ENCODE data around the gene ZBTB21. TPM values are rescaled to one million over a fixed set of nuclear protein-coding genes. Genes with fewer than 3 reads are reported as not detected.

ZBTB21 gene
- total and polyA plus RNA-seq, 9 of the 15 experiments (the other 6 are each of a cell fraction or from before 2014, with no cell fraction given) = 2.2 to 15.2 (median 8.7) TPM

- no peaks in the 10 kb centered on the region for H3K79me2 ChIP-seq (ENCODE audit: control insufficient read depth, insufficient read depth, low read length)
- H3K4me2 ChIP-seq (ENCODE audit: insufficient read depth, low read length) = no peak overlapping the region
- in situ Hi-C loops (cut with MboI) = no loop called here
- ChIA-PET CTCF (ENCODE audit: low intra/inter-chr PET ratio) (no interaction called here), POLR2A (interaction anchor here (0.6 to 0.7 kb wide), 2 partner anchors 32 to 91 kb away, joined by 3 to 4 read pairs; no protein-coding TSS in a partner anchor)
- no peak overlapping the region for H3K27ac ChIP-seq (ENCODE audit: extremely low read depth, low read depth, low read length)
- DNase-seq (ENCODE audit: extremely low read depth in 1 of 4, low spot score in 3 of 4) (no peak), ATAC-seq (no peak), FAIRE-seq (no peak)
- no peaks in the 10 kb centered on the region for H3K9me1 ChIP-seq (ENCODE audit: control insufficient read depth, insufficient read depth, low read length)
- H3K9me3 ChIP-seq (replicated peaks; ENCODE audit: control insufficient read depth, insufficient read depth, low read depth, low read length) = no peaks in the 10 kb centered on the region
- H3K36me3 ChIP-seq (ENCODE audit: control insufficient read depth, insufficient read depth, low read length) = no peaks in the 10 kb centered on the region
- H3K27me3 ChIP-seq (ENCODE audit: control insufficient read depth in 2 of 2, insufficient read depth in 2 of 2, low read length in 2 of 2) = peaks cover 29 to 70% of the 10 kb centered on the region in 2 experiments
- H3K4me3 ChIP-seq = no peak overlapping the region
- no peak overlapping the region for H3K9ac ChIP-seq (ENCODE audit: insufficient read depth in 1 of 2, low read depth in 2 of 2, low read length in 2 of 2)
- intact Hi-C loops (cut with micrococcal nuclease) = no loop called here
- BruUV-seq (replicated peaks) = no TSS peak
- 5% methylated on average over 20 of the region's 20 CpGs for WGBS (ENCODE audit: insufficient coverage, low coverage, missing lambda C conversion rate)
- H4K20me1 ChIP-seq (replicated peaks; ENCODE audit: control insufficient read depth, insufficient read depth, low read length) = no peaks in the 10 kb centered on the region
- peaks cover 0 to 6% of the 10 kb centered on the region in 2 experiments; a peak in 3 of 5 replicates for H3K4me1 ChIP-seq (replicated peaks in 1 of 2; ENCODE audit: control insufficient read depth in 2 of 2, insufficient read depth in 2 of 2, low read length in 2 of 2)
- no peak overlapping the region for H2AFZ ChIP-seq (ENCODE audit: low read depth, low read length)
- TF ChIP-seq JUND (IDR thresholded peaks at IDR 0.05; ENCODE audit: borderline replicate concordance, low read depth, low read length) (no peak), JUND (tag; IDR thresholded peaks at IDR 0.05; ENCODE audit: borderline replicate concordance, low read depth, low read length) (no peak), PURB (CRISPR knock-in tag; IDR thresholded peaks at IDR 0.05; ENCODE audit: low read depth) (no peak), TAF15 (IDR thresholded peaks at IDR 0.05; ENCODE audit: low read depth, low read length) (no peak), ZNF263 (CRISPR knock-in tag; IDR thresholded peaks at IDR 0.05; ENCODE audit: borderline replicate concordance) (peak; percentile 49; the same call in 1 of the 2 replicates), SMARCE1 (IDR thresholded peaks at IDR 0.05) (no peak), SPI1 (IDR thresholded peaks at IDR 0.05; ENCODE audit: borderline replicate concordance, low read depth, low read length) (peak; percentile 50; the same call in 1 of the 2 replicates), ASH1L (IDR thresholded peaks at IDR 0.05; ENCODE audit: borderline replicate concordance, low read depth, partially characterized antibody) (no peak)
- TF ChIP-seq, protein P1, sequence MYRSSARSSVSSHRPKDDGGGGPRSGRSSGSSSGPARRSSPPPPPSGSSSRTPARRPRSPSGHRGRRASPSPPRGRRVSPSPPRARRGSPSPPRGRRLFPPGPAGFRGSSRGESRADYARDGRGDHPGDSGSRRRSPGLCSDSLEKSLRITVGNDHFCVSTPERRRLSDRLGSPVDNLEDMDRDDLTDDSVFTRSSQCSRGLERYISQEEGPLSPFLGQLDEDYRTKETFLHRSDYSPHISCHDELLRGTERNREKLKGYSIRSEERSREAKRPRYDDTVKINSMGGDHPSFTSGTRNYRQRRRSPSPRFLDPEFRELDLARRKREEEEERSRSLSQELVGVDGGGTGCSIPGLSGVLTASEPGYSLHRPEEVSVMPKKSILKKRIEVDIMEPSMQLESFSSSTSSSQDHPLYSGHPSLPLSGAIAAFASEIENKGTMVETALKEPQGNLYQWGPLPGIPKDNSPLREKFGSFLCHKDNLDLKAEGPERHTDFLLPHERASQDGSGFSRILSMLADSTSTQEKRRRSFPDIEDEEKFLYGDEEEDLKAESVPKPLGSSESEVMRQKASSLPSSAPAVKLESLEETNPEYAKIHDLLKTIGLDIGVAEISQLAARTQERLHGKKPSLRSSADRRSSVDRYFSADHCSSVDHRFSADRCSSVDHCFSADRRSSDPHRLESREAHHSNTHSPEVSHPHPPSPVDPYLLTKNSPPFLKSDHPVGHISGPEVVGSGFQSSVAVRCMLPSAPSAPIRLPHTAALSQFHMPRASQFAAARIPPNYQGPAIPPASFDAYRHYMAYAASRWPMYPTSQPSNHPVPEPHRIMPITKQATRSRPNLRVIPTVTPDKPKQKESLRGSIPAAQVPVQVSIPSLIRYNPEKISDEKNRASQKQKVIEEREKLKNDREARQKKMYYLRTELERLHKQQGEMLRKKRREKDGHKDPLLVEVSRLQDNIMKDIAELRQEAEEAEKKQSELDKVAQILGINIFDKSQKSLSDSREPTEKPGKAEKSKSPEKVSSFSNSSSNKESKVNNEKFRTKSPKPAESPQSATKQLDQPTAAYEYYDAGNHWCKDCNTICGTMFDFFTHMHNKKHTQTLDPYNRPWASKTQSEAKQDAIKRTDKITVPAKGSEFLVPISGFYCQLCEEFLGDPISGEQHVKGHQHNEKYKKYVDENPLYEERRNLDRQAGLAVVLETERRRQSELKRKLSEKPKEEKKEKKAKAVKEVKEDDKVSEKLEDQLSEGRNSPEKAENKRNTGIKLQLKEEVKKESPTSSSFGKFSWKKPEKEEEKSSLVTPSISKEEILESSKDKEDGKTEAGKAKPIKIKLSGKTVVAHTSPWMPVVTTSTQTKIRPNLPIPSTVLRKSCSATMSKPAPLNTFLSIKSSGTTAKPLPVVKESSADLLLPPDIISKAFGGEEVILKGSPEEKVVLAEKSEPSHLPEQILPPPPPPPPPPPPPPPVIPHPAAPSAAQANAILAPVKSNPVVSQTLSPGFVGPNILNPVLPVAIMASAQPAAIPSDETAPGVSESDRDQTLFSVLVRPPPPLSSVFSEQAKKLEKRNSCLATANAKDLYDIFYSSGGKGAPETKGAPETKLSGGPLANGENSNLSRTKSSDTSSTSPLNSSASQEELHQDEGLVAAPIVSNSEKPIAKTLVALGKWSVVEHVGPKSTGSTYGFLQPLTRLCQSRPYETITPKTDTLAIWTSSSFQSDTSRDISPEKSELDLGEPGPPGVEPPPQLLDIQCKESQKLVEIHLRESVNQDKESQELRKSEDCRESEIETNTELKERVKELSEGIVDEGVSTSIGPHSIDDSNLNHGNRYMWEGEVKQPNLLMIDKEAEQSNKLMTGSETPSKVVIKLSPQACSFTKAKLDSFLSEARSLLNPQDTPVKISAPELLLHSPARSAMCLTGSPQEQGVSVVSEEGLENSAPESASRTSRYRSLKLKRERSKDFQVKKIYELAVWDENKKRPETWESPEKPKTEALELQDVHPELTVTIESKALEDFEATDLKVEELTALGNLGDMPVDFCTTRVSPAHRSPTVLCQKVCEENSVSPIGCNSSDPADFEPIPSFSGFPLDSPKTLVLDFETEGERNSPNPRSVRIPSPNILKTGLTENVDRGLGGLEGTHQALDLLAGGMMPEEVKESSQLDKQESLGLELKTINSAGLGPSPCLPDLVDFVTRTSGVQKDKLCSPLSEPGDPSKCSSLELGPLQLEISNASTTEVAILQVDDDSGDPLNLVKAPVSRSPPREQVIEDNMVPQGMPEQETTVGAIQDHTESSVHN (IDR thresholded peaks at IDR 0.05; ENCODE audit: borderline replicate concordance in 1 of 2, low read depth in 1 of 2) = no peak
- TF ChIP-seq, protein P2, sequence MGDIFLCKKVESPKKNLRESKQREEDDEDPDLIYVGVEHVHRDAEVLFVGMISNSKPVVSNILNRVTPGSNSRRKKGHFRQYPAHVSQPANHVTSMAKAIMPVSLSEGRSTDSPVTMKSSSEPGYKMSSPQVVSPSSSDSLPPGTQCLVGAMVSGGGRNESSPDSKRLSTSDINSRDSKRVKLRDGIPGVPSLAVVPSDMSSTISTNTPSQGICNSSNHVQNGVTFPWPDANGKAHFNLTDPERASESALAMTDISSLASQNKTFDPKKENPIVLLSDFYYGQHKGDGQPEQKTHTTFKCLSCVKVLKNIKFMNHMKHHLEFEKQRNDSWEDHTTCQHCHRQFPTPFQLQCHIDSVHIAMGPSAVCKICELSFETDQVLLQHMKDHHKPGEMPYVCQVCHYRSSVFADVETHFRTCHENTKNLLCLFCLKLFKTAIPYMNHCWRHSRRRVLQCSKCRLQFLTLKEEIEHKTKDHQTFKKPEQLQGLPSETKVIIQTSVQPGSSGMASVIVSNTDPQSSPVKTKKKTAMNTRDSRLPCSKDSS (IDR thresholded peaks at IDR 0.05; ENCODE audit: low read depth, partially characterized antibody) = no peak
Measured at GRCh38 chr21:41970751-41971653, 39.2 kb downstream of the ZBTB21 start.

All from K562 (cell line).